Measurements from ENCODE around the gene IQGAP1. TPM values are rescaled to one million over a fixed set of nuclear protein-coding genes. Genes with fewer than 3 reads are reported as not detected.

IQGAP1 gene
- total and polyA plus RNA-seq, 2 of the 13 experiments (the other 11 are each of a cell fraction or from before 2014, with no cell fraction given), result 29.5 to 37.9 TPM

DNA sequence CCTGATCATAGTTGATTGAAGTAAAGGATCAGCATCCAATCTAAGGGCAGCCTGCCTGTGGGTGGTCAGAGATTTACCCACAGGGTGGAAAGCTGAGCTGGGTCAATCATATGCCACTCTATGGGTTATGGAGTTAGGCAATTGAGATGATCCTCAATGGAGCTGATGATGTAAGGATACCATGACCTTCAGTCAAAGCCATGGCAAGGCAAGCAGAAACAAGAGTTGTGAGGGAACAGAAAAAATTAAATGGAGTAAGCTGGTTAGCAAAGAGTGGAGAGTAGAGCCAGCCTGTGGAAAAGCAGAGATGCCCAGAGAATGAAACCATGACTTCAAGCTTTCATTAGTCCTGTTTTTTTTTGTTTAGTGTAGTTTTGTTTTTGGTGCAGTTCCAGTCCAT is 5.7 kb upstream of the IQGAP1 start:
- no peaks in the 10 kb centered on the region for H3K27me3 ChIP-seq (ENCODE audit: control insufficient read depth in 1 of 2, insufficient read depth in 2 of 2, low read length in 2 of 2)
- intact Hi-C loops (cut with micrococcal nuclease; ENCODE audit: unreplicated experiment) (no loop called here), in situ Hi-C loops (cut with HindIII; ENCODE audit: extremely low pct_ligation_motif_present, low pct_unique_long_range_greater_than_20kb) (no loop called here)
- POLR2A ChIA-PET, result no interaction called here
- DNase-seq (ENCODE audit: low spot score) (no peak), ATAC-seq (no peak), FAIRE-seq (no peak)
- TF ChIP-seq CEBPB (IDR thresholded peaks at IDR 0.05; ENCODE audit: borderline replicate concordance, low read depth, low read length) (peak; percentile 59; the same call in 1 of the 2 replicates), ZNF30 (CRISPR knock-in tag; IDR thresholded peaks at IDR 0.05) (no peak)
- H3K9me3 ChIP-seq (ENCODE audit: low read length), result peaks cover 7% of the 10 kb centered on the region; the same call in 1 of the 2 replicates
- no peaks in the 10 kb centered on the region for H3K4me1 ChIP-seq (ENCODE audit: insufficient read depth, low read length)
- H3K9ac ChIP-seq (ENCODE audit: insufficient read depth, low read depth, low read length), result no peak overlapping the region
- no peak overlapping the region for H3K4me3 ChIP-seq (replicated peaks in 1 of 3; ENCODE audit: insufficient read depth in 1 of 3, low read depth in 2 of 3, low read length in 3 of 3)
- no peak overlapping the region for H3K4me2 ChIP-seq (ENCODE audit: low read depth, low read length)
- no peaks in the 10 kb centered on the region for H3K79me2 ChIP-seq (ENCODE audit: insufficient read depth, low read length)
- no peak overlapping the region for H2AFZ ChIP-seq (ENCODE audit: low read length)
- no peaks in the 10 kb centered on the region for H3K36me3 ChIP-seq (replicated peaks in 1 of 2; ENCODE audit: control insufficient read depth in 1 of 2, insufficient read depth in 2 of 2, low read length in 2 of 2)
- BruUV-seq (replicated peaks), result no TSS peak
- CTCF ChIA-PET (ENCODE audit: low intra/inter-chr PET ratio, low total read pairs), result no interaction called here
- H3K27ac ChIP-seq (ENCODE audit: extremely low read length, insufficient read depth, low read length), result no peak overlapping the region
- H4K20me1 ChIP-seq (ENCODE audit: insufficient read depth, low read length), result no peaks in the 10 kb centered on the region

DNA sequence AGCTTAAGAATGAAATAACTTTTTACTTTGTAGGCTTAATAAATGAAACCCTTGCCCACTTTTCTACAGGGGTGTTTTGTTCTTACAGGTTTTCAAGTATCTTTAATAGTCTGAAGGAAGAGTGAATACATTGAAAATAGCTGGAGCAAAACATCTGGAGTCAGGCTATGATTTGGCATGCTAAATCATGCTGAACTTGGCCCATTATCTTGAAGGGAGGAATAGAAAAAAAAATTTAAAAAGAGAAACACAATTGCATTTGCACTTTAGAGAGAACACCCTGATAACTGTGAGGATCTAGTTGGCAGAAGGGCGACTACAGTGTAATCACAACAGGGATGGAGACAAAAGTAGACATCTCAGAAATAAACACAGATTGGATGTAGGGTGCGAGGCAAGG is 1.8 kb upstream of the IQGAP1 start:
- peaks cover 2 to 8% of the 10 kb centered on the region in 2 experiments; a peak in 1 of 5 replicates for H3K36me3 ChIP-seq (replicated peaks in 1 of 2; ENCODE audit: control insufficient read depth in 1 of 2, insufficient read depth in 2 of 2, low read length in 2 of 2)
- DNase-seq (ENCODE audit: low spot score) (no peak), ATAC-seq (no peak), FAIRE-seq (no peak)
- H3K4me1 ChIP-seq (ENCODE audit: insufficient read depth, low read length), result peaks cover 17% of the 10 kb centered on the region
- in situ Hi-C loops (cut with HindIII; ENCODE audit: extremely low pct_ligation_motif_present, low pct_unique_long_range_greater_than_20kb), result no loop called here
- ChIA-PET POLR2A (no interaction called here), CTCF (ENCODE audit: low intra/inter-chr PET ratio, low total read pairs) (no interaction called here)
- H3K9ac ChIP-seq (ENCODE audit: insufficient read depth, low read depth, low read length), result no peak overlapping the region
- no peaks in the 10 kb centered on the region for H4K20me1 ChIP-seq (ENCODE audit: insufficient read depth, low read length)
- 87% methylated on average over 2 of the region's 2 CpGs for WGBS (ENCODE audit: low lambda C conversion rate)
- BruUV-seq (replicated peaks), result no TSS peak
- TF ChIP-seq ZNF768 (CRISPR knock-in tag; IDR thresholded peaks at IDR 0.05) (no peak), MIER3 (CRISPR knock-in tag; IDR thresholded peaks at IDR 0.05; ENCODE audit: borderline replicate concordance) (no peak), MAFG (CRISPR knock-in tag; IDR thresholded peaks at IDR 0.05) (no peak), EP300 (IDR thresholded peaks at IDR 0.05; ENCODE audit: low read depth in 2 of 2, low read length in 2 of 2) (no peak), EP300 (CRISPR knock-in tag; IDR thresholded peaks at IDR 0.05; ENCODE audit: borderline replicate concordance) (no peak), ZNF577 (CRISPR knock-in tag; IDR thresholded peaks at IDR 0.05; ENCODE audit: borderline replicate concordance, low read depth) (no peak), HNF4A (CRISPR knock-in tag; IDR thresholded peaks at IDR 0.05) (no peak), ZNF83 (CRISPR knock-in tag; IDR thresholded peaks at IDR 0.05; ENCODE audit: borderline replicate concordance) (no peak)
- H2AFZ ChIP-seq (ENCODE audit: low read length), result no peak overlapping the region
- no peak overlapping the region for H3K4me2 ChIP-seq (ENCODE audit: low read depth, low read length)
- H3K9me3 ChIP-seq (ENCODE audit: low read length), result no peaks in the 10 kb centered on the region
- intact Hi-C loops (cut with micrococcal nuclease; ENCODE audit: unreplicated experiment), result no loop called here
- H3K79me2 ChIP-seq (ENCODE audit: insufficient read depth, low read length), result peaks cover 6% of the 10 kb centered on the region
- H3K27ac ChIP-seq (ENCODE audit: extremely low read length, insufficient read depth, low read length), result no peak overlapping the region
- no peaks in the 10 kb centered on the region; a peak in 1 of 5 replicates for H3K27me3 ChIP-seq (ENCODE audit: control insufficient read depth in 1 of 2, insufficient read depth in 2 of 2, low read length in 2 of 2)
- H3K4me3 ChIP-seq (replicated peaks in 1 of 3; ENCODE audit: insufficient read depth in 1 of 3, low read depth in 2 of 3, low read length in 3 of 3), result no peak overlapping the region

Measured in HepG2 (cell line).